ENCODE results near the gene ANXA11.
A peak's percentile ranks its signal among the peaks of the same experiment; 100 is the strongest.

Gene ANXA11

GRCh38 chr10:80164596-80164995 is 40.7 kb downstream of the ANXA11 start:
- DNase-seq = no peak

- DNase-seq = peak; percentile 46
These were observed 41.5 kb downstream of the ANXA11 start for GRCh38 chr10:80163741-80164341.

GRCh38 chr10:80161321-80162083 is 43.8 kb downstream of the ANXA11 start:
- peak; percentile 40 for DNase-seq

- DNase-seq = no peak
These were observed 44.7 kb downstream of the ANXA11 start for GRCh38 chr10:80160361-80161320.

- no peak for DNase-seq
These were observed 46.0 kb downstream of the ANXA11 start for GRCh38 chr10:80159166-80159873.

- peak; percentile 99 for DNase-seq
These were observed 46.7 kb downstream of the ANXA11 start for GRCh38 chr10:80158598-80159127.

GRCh38 chr10:80158126-80158525 is 47.2 kb downstream of the ANXA11 start:
- no peak for DNase-seq

- DNase-seq = no peak
These were observed 47.8 kb downstream of the ANXA11 start for GRCh38 chr10:80157561-80157960.

GRCh38 chr10:80156216-80156615 is 49.1 kb downstream of the ANXA11 start:
- DNase-seq = peak; percentile 16

- no peak for DNase-seq
These were observed 49.6 kb downstream of the ANXA11 start for GRCh38 chr10:80155696-80156215.

- DNase-seq = peak; percentile 95
These were observed 50.2 kb downstream of the ANXA11 start for GRCh38 chr10:80154978-80155695.

- no peak for DNase-seq
These were observed 50.7 kb downstream of the ANXA11 start for GRCh38 chr10:80154626-80154977.

- DNase-seq = no peak
These were observed 51.9 kb downstream of the ANXA11 start for GRCh38 chr10:80153460-80153859.

GRCh38 chr10:80152820-80153219 is 52.5 kb downstream of the ANXA11 start:
- no peak for DNase-seq

GRCh38 chr10:80150172-80150571 is 55.2 kb downstream of the ANXA11 start:
- DNase-seq = no peak

- no peak for DNase-seq
These were observed 56.2 kb downstream of the ANXA11 start for GRCh38 chr10:80149123-80149522.

GRCh38 chr10:80148166-80148805 is 57.1 kb downstream of the ANXA11 start:
- no peak for DNase-seq

GRCh38 chr10:80146918-80147317 is 58.4 kb downstream of the ANXA11 start:
- DNase-seq = no peak

GRCh38 chr10:80145406-80146308 is 59.7 kb downstream of the ANXA11 start:
- DNase-seq = peak; percentile 66

GRCh38 chr10:80144696-80145131 is 60.6 kb downstream of the ANXA11 start:
- no peak for DNase-seq

Measured in fibroblast of skin of right biceps (primary cell).